Endothelial cell (in vitro differentiated cells): ENCODE measurements around the gene CATSPERD. TPM values are rescaled to one million over a fixed set of nuclear protein-coding genes. Genes with fewer than 3 reads are reported as not detected.

Experiments used
- DNase-seq: peaks from one replicate; pipeline ENCODE4 v3.0.0; 2021; ENCODE audit warnings: low spot score
- H3K27ac Mint-ChIP-seq: one replicate; pipeline ENCODE4 v1.8.0; 2021; ENCODE audit warnings: mixed read lengths, inconsistent platforms; ENCODE audit not compliant: unreplicated experiment
- H3K27me3 Mint-ChIP-seq: one replicate; pipeline ENCODE4 v1.8.0; 2021; ENCODE audit warnings: mild to moderate bottlenecking, moderate library complexity, mixed read lengths, inconsistent platforms; ENCODE audit not compliant: unreplicated experiment
- H3K36me3 Mint-ChIP-seq: one replicate; pipeline ENCODE4 v1.8.0; 2021; ENCODE audit warnings: mild to moderate bottlenecking, low read depth, mixed read lengths, inconsistent platforms; ENCODE audit not compliant: unreplicated experiment
- H3K4me1 Mint-ChIP-seq: one replicate; pipeline ENCODE4 v1.8.0; 2021; ENCODE audit warnings: mild to moderate bottlenecking, mixed read lengths, inconsistent platforms; ENCODE audit not compliant: unreplicated experiment
- H3K4me3 Mint-ChIP-seq: one replicate; pipeline ENCODE4 v1.8.0; 2021; ENCODE audit warnings: mild to moderate bottlenecking, mixed read lengths, inconsistent platforms; ENCODE audit not compliant: unreplicated experiment
- H3K9me3 Mint-ChIP-seq: one replicate; pipeline ENCODE4 v1.8.0; 2021; ENCODE audit warnings: mixed read lengths, inconsistent platforms; ENCODE audit not compliant: unreplicated experiment
- total RNA-seq: library from RNA; stranded (reverse); fragmentation: NEBNext Ultra II Directional; extraction: Animal tissue kit (Norgen Biotek cat#: 25700); gene quantifications from one replicate; pipeline ENCODE4 v1.2.1, GENCODE V29; 2021; ENCODE audit not compliant: unreplicated experiment
- TF ChIP-seq, protein P1 (sequence below): fragments of 200-600 bp; sonication (generic); IDR thresholded peaks from one replicate; pipeline ENCODE4 v1.5.0; 2021; ENCODE audit warnings: antibody characterized with exemption; ENCODE audit not compliant: unreplicated experiment

The CATSPERD gene
- total RNA-seq, 1 donor from 2014 or later = not detected

DNA sequence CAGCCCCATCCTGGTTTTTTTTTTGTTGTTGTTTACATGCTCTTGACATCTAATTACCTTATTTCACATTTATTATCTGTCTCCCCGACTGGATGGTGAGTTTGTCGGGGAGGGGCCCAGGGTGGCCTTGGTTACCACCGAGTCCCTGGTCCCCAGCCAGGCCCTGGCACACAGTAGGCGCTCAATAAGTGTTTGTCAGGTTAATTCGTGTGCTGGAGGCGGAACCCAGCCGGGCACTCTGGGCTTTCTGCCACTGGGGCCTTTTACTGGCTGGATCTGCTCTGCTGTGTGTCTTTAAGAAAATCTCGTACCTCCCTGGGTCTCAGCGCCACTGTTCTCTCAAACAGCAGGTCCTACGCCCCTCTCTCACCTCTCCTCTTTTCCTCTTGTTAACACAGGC lies 89.0 kb downstream of the CATSPERD start:
- H3K36me3 Mint-ChIP-seq = peaks cover 7% of the 10 kb centered on the region
- H3K27me3 Mint-ChIP-seq = peaks cover 8% of the 10 kb centered on the region
- H3K27ac Mint-ChIP-seq = no peak overlapping the region
- H3K4me3 Mint-ChIP-seq = no peak overlapping the region
- TF ChIP-seq, protein P1, sequence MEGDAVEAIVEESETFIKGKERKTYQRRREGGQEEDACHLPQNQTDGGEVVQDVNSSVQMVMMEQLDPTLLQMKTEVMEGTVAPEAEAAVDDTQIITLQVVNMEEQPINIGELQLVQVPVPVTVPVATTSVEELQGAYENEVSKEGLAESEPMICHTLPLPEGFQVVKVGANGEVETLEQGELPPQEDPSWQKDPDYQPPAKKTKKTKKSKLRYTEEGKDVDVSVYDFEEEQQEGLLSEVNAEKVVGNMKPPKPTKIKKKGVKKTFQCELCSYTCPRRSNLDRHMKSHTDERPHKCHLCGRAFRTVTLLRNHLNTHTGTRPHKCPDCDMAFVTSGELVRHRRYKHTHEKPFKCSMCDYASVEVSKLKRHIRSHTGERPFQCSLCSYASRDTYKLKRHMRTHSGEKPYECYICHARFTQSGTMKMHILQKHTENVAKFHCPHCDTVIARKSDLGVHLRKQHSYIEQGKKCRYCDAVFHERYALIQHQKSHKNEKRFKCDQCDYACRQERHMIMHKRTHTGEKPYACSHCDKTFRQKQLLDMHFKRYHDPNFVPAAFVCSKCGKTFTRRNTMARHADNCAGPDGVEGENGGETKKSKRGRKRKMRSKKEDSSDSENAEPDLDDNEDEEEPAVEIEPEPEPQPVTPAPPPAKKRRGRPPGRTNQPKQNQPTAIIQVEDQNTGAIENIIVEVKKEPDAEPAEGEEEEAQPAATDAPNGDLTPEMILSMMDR = no peak
- no peak for DNase-seq
- no peaks in the 10 kb centered on the region for H3K4me1 Mint-ChIP-seq
- H3K9me3 Mint-ChIP-seq = no peaks in the 10 kb centered on the region

DNA sequence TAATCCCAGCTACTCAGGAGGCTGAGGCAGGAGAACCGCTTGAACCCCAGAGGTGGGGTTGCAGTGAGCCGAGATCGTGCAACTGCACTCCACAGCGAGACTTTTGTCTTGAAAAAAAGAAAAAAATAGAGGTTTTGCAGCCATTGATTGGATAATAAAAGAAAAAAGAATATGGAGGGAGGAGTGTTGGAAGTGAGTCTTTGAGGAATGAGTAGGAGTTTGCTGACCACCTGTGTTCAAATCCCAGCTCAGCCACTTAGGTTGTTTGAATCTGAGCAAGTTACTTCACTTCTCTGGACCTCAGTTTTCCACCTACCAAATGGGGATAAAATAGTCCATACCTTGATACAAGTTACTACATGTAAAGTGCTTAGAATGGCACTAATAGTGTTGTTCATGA lies 90.7 kb downstream of the CATSPERD start:
- H3K36me3 Mint-ChIP-seq = peaks cover 7% of the 10 kb centered on the region
- no peaks in the 10 kb centered on the region for H3K9me3 Mint-ChIP-seq
- TF ChIP-seq, protein P1 = no peak
- no peaks in the 10 kb centered on the region for H3K4me1 Mint-ChIP-seq
- no peak overlapping the region for H3K4me3 Mint-ChIP-seq
- no peak for DNase-seq
- peaks cover 10% of the 10 kb centered on the region for H3K27me3 Mint-ChIP-seq
- no peak overlapping the region for H3K27ac Mint-ChIP-seq

DNA sequence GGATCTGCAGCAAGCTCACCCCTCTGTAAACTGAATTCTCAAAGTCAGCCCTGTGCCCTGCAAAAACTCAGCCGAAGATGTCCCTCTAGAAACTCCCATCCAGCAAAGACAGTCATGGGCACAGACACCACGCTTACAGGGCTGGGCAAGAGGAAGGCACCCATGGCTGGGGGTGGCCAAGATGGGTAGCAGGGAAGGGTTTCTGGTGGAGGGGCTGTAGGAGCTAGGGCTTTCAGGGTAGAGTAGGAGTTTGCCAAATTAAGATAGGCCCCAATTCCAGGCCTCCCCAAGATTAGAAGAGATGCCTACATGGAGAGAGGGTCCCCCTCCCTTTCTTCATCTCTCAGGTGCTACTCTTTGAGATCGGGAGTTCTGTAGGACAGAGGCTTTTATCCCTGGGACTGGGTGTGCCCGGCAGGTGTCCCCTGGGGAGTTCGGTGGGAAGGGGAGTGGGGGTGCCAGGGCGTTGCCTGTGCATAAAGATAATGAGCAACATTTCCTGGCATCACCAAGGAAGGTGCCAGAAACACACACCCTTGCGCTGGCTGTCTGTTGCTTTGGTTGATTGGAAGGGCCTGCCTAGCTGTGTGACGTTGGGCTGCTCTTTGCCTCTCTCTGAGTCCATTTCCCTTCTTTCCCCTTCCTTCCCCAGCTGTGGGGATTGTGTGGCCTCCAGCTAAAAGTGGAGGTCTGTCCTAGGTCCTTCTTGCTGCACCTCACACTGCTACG lies 93.8 kb downstream of the CATSPERD start:
- peak overlapping the region; percentile 20 for H3K27ac Mint-ChIP-seq
- TF ChIP-seq, protein P1 = no peak
- peaks cover 3% of the 10 kb centered on the region for H3K4me1 Mint-ChIP-seq
- DNase-seq = no peak
- peaks cover 8% of the 10 kb centered on the region for H3K27me3 Mint-ChIP-seq
- no peaks in the 10 kb centered on the region for H3K36me3 Mint-ChIP-seq
- H3K4me3 Mint-ChIP-seq = no peak overlapping the region
- H3K9me3 Mint-ChIP-seq = no peaks in the 10 kb centered on the region

DNA sequence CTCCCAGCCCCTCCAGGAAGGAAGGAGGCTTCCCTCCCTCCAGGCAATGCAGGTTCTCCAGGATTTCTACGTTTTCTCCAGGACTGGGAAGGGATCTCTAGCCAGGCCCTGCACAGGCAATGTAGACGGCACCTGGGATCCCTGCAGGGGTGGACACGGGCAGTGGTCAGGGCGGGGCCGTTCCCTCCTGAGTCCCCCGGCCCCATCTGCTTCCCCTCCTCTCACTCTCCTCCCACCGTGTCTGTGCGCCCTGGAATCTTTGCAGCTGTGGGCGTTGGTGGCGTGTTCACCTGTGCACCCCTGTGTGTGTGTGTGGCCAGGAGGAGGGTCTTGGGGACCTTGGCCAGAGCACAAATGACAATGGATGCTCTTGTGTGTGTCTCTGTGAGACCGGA lies 94.4 kb downstream of the CATSPERD start:
- Mint-ChIP-seq H3K36me3 (no peaks in the 10 kb centered on the region), H3K4me3 (no peak overlapping the region), H3K27ac (no peak overlapping the region), H3K9me3 (no peaks in the 10 kb centered on the region), H3K4me1 (peaks cover 3% of the 10 kb centered on the region), H3K27me3 (peaks cover 8% of the 10 kb centered on the region)
- DNase-seq = no peak
- TF ChIP-seq, protein P1 = no peak

DNA sequence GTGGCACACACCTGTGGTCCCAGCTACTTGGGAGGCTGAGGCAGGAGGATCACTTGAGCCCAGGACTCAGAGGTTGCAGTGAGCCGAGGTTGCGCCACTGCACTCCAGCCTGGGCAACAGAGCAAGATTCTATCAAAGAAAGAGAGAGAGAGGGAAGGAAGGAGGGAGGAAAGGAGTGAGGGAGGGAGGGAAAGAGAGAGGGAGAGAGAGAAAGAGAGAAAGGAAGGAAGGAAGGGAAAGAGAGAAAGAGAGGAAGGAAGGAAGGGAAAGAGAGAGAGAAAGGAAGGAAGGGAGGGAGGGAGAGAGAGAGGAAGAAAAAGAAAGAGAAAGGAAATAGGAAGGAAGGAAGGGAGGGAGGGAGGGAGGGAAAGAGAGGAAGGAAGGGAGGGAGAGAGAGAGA lies 96.8 kb downstream of the CATSPERD start:
- DNase-seq = no peak
- Mint-ChIP-seq H3K27me3 (peaks cover 8% of the 10 kb centered on the region), H3K36me3 (no peaks in the 10 kb centered on the region), H3K4me1 (peaks cover 3% of the 10 kb centered on the region), H3K9me3 (no peaks in the 10 kb centered on the region), H3K27ac (no peak overlapping the region), H3K4me3 (no peak overlapping the region)
- TF ChIP-seq, protein P1 = no peak
